ENCODE measurements around the gene PIK3R6.

Gene PIK3R6

GRCh38 chr17:8872705-8873435 lies 5.4 kb upstream of the PIK3R6 start:
- Histone ChIP-seq H3K9me2 (replicated peaks; ENCODE audit: low read depth, low read length) (no peaks in the 10 kb centered on the region), H3K4me3 (ENCODE audit: low read length, poor library complexity, severe bottlenecking) (no peak overlapping the region), H3K4me2 (ENCODE audit: low read depth, low read length, poor library complexity, severe bottlenecking) (no peak overlapping the region), H3K9ac (ENCODE audit: low read depth, low read length, poor library complexity, severe bottlenecking) (peak overlapping the region; percentile 48), H2AFZ (ENCODE audit: low read length) (peak overlapping the region; percentile 80), H3K27me3 (ENCODE audit: insufficient read depth, low read length, poor library complexity, severe bottlenecking) (no peaks in the 10 kb centered on the region), H3K79me2 (ENCODE audit: insufficient read depth, low read length) (no peaks in the 10 kb centered on the region), H3K4me1 (ENCODE audit: insufficient read depth, low read length, poor library complexity, severe bottlenecking) (peaks cover 29% of the 10 kb centered on the region), H3F3A (ENCODE audit: low read depth) (no peaks in the 10 kb centered on the region), H4K20me1 (ENCODE audit: insufficient read depth, low read length, poor library complexity, severe bottlenecking) (no peaks in the 10 kb centered on the region), H3K9me3 (ENCODE audit: insufficient read depth, low read depth, low read length) (no peaks in the 10 kb centered on the region), H3K36me3 (ENCODE audit: insufficient read depth, low read length) (peaks cover 2% of the 10 kb centered on the region; the same call in 1 of the 2 replicates)
- no peak for TF ChIP-seq EZH2phosphoT487 (IDR thresholded peaks at IDR 0.05; ENCODE audit: borderline replicate concordance)
- TF ChIP-seq, protein P1, sequence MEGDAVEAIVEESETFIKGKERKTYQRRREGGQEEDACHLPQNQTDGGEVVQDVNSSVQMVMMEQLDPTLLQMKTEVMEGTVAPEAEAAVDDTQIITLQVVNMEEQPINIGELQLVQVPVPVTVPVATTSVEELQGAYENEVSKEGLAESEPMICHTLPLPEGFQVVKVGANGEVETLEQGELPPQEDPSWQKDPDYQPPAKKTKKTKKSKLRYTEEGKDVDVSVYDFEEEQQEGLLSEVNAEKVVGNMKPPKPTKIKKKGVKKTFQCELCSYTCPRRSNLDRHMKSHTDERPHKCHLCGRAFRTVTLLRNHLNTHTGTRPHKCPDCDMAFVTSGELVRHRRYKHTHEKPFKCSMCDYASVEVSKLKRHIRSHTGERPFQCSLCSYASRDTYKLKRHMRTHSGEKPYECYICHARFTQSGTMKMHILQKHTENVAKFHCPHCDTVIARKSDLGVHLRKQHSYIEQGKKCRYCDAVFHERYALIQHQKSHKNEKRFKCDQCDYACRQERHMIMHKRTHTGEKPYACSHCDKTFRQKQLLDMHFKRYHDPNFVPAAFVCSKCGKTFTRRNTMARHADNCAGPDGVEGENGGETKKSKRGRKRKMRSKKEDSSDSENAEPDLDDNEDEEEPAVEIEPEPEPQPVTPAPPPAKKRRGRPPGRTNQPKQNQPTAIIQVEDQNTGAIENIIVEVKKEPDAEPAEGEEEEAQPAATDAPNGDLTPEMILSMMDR (conservative IDR thresholded peaks at IDR 0.05; ENCODE audit: low read length) = no peak

- H3K4me3 ChIP-seq (ENCODE audit: low read length, poor library complexity, severe bottlenecking) = no peak overlapping the region
- H3K4me2 ChIP-seq (ENCODE audit: low read depth, low read length, poor library complexity, severe bottlenecking) = no peak overlapping the region
- H3K9ac ChIP-seq (ENCODE audit: low read depth, low read length, poor library complexity, severe bottlenecking) = peak overlapping the region; percentile 10
These were observed 4.7 kb upstream of the PIK3R6 start for GRCh38 chr17:8872036-8872704.

GRCh38 chr17:8871081-8871581 lies 3.7 kb upstream of the PIK3R6 start:
- no peaks in the 10 kb centered on the region for H3K9me2 ChIP-seq (replicated peaks; ENCODE audit: low read depth, low read length)
- H3K9me3 ChIP-seq (ENCODE audit: insufficient read depth, low read depth, low read length) = no peaks in the 10 kb centered on the region
- peaks cover 46% of the 10 kb centered on the region for H3K4me1 ChIP-seq (ENCODE audit: insufficient read depth, low read length, poor library complexity, severe bottlenecking)
- H3K79me2 ChIP-seq (ENCODE audit: insufficient read depth, low read length) = peaks cover 13% of the 10 kb centered on the region
- H3K4me2 ChIP-seq (ENCODE audit: low read depth, low read length, poor library complexity, severe bottlenecking) = no peak overlapping the region
- no peak overlapping the region for H3K4me3 ChIP-seq (ENCODE audit: low read length, poor library complexity, severe bottlenecking)
- no peaks in the 10 kb centered on the region for H3F3A ChIP-seq (ENCODE audit: low read depth)
- no peaks in the 10 kb centered on the region for H3K36me3 ChIP-seq (ENCODE audit: insufficient read depth, low read length)
- no peaks in the 10 kb centered on the region for H3K27me3 ChIP-seq (ENCODE audit: insufficient read depth, low read length, poor library complexity, severe bottlenecking)
- H4K20me1 ChIP-seq (ENCODE audit: insufficient read depth, low read length, poor library complexity, severe bottlenecking) = no peaks in the 10 kb centered on the region
- H2AFZ ChIP-seq (ENCODE audit: low read length) = no peak overlapping the region
- H3K9ac ChIP-seq (ENCODE audit: low read depth, low read length, poor library complexity, severe bottlenecking) = no peak overlapping the region
- TF ChIP-seq, protein P1 (conservative IDR thresholded peaks at IDR 0.05; ENCODE audit: low read length) = no peak
- no peak for TF ChIP-seq EZH2phosphoT487 (IDR thresholded peaks at IDR 0.05; ENCODE audit: borderline replicate concordance)

More at GRCh38 chr17:8872036-8872704, 4.7 kb upstream of the PIK3R6 start:
- Histone ChIP-seq H3K9me2 (replicated peaks; ENCODE audit: low read depth, low read length) (no peaks in the 10 kb centered on the region), H3K27me3 (ENCODE audit: insufficient read depth, low read length, poor library complexity, severe bottlenecking) (no peaks in the 10 kb centered on the region), H4K20me1 (ENCODE audit: insufficient read depth, low read length, poor library complexity, severe bottlenecking) (no peaks in the 10 kb centered on the region), H3K79me2 (ENCODE audit: insufficient read depth, low read length) (peaks cover 3% of the 10 kb centered on the region), H2AFZ (ENCODE audit: low read length) (peak overlapping the region; percentile 80), H3K4me1 (ENCODE audit: insufficient read depth, low read length, poor library complexity, severe bottlenecking) (peaks cover 35% of the 10 kb centered on the region), H3K9me3 (ENCODE audit: insufficient read depth, low read depth, low read length) (no peaks in the 10 kb centered on the region), H3K36me3 (ENCODE audit: insufficient read depth, low read length) (no peaks in the 10 kb centered on the region), H3F3A (ENCODE audit: low read depth) (no peaks in the 10 kb centered on the region)
- no peak for TF ChIP-seq EZH2phosphoT487 (IDR thresholded peaks at IDR 0.05; ENCODE audit: borderline replicate concordance)
- TF ChIP-seq, protein P1 (conservative IDR thresholded peaks at IDR 0.05; ENCODE audit: low read length) = no peak
